K562 (cell line): ENCODE data around the gene CD69. TPM values are rescaled to one million over a fixed set of nuclear protein-coding genes. Genes with fewer than 3 reads are reported as not detected.
"Not testable (repeated sequence)": the region's sequence is repeated elsewhere in the genome, so short reads cannot be mapped to it uniquely, and the experiment has no call there.

Experiments
- ATAC-seq: fragments of 200-7000 bp; cut with Tn5 transposase; 3 replicates; pipeline ENCODE4 v1.9.1; 2020; ENCODE audit warnings: moderate library complexity
- BruUV-seq: library from RNA; stranded (reverse); fragments of 400-500 nt; replicated peaks from 2 replicates; lab custom pipeline; 2021; lab: Mats Ljungman, UMichigan
- CTCF ChIA-PET: fragments of 300-600 bp; formaldehyde crosslinking; extraction: SDS; loops from one replicate; lab custom pipeline; 2021; ENCODE audit warnings: low intra/inter-chr PET ratio; lab: Yijun Ruan, JAX
- POLR2A ChIA-PET: fragments of 300-600, 350-650 bp; sonication (Branson Sonifier 250); formaldehyde crosslinking; extraction: SDS; loops from one replicate; lab custom pipeline; 2021; ENCODE audit warnings: antibody characterized with exemption, inconsistent platforms; lab: Yijun Ruan, JAX
- DNase-seq, 4 experiments: peaks; one replicate each; pipeline versions ENCODE4 v3.0.0 to v3.0.0-alpha.2; 2011 to 2018; ENCODE audit warnings: low spot score in 3 of 4, mixed read lengths in 3 of 4; ENCODE audit errors: extremely low read depth in 1 of 4
- FAIRE-seq: peaks from 2 replicates; lab custom pipeline; 2011; peaks lifted over from hg19 to GRCh38; lab: Jason Lieb, UNC
- H2AFZ ChIP-seq: 2 replicates; pipeline ENCODE4 v1.6.0; 2011; ENCODE audit warnings: low read depth, low read length, control low read depth, inconsistent platforms
- H3K27ac ChIP-seq: fragments of 200-600 bp; 3 replicates; pipeline ENCODE4 v1.8.0; 2011; ENCODE audit warnings: low read depth, mild to moderate bottlenecking, control low read depth, inconsistent platforms, low read length, moderate library complexity, mixed read lengths; ENCODE audit errors: extremely low read depth
- H3K27me3 ChIP-seq, 2 experiments: fragments of 300-600 bp in 1 of 2; 2 replicates in 1 of 2; 3 replicates in 1 of 2; pipeline versions ENCODE4 v1.6.0 to v1.8.0; 2011; ENCODE audit warnings: inconsistent platforms in 2 of 2, low read length in 2 of 2, mild to moderate bottlenecking in 1 of 2, mixed read lengths in 1 of 2, moderate library complexity in 1 of 2; ENCODE audit not compliant: control insufficient read depth in 2 of 2, insufficient read depth in 2 of 2
- H3K36me3 ChIP-seq: fragments of 300-600 bp; 3 replicates; pipeline ENCODE4 v1.8.0; 2011; ENCODE audit warnings: mild to moderate bottlenecking, low read length, inconsistent platforms; ENCODE audit not compliant: control insufficient read depth, insufficient read depth
- H3K4me1 ChIP-seq, 2 experiments: fragments of 200-600 bp in 1 of 2; replicated peaks in 1 of 2; 2 replicates in 1 of 2; 3 replicates in 1 of 2; pipeline versions ENCODE4 v1.5.1 to v1.8.0; 2011; ENCODE audit warnings: inconsistent platforms in 2 of 2, low read length in 2 of 2, mild to moderate bottlenecking in 1 of 2, mixed read lengths in 1 of 2, moderate library complexity in 1 of 2; ENCODE audit not compliant: control insufficient read depth in 2 of 2, insufficient read depth in 2 of 2
- H3K4me2 ChIP-seq: 2 replicates; pipeline ENCODE4 v1.6.1; 2011; ENCODE audit warnings: low read length, control low read depth, inconsistent platforms, mixed read lengths; ENCODE audit not compliant: insufficient read depth
- H3K4me3 ChIP-seq: fragments of 200-600 bp; sonication (generic), shearing (Covaris generic); 2 replicates; pipeline ENCODE4 v1.5.1; 2016; ENCODE audit warnings: control low read depth, inconsistent platforms
- H3K79me2 ChIP-seq: fragments of 200-600 bp; 3 replicates; pipeline ENCODE4 v1.8.0; 2011; ENCODE audit warnings: low read length, inconsistent platforms; ENCODE audit not compliant: control insufficient read depth, insufficient read depth
- H3K9ac ChIP-seq, 2 experiments: 2 replicates each; pipeline versions ENCODE4 v1.6.0 to v1.6.1; 2011; ENCODE audit warnings: low read depth in 2 of 2, low read length in 2 of 2, control low read depth in 1 of 2, inconsistent platforms in 1 of 2, mild to moderate bottlenecking in 1 of 2, mixed read lengths in 1 of 2; ENCODE audit not compliant: insufficient read depth in 1 of 2
- H3K9me1 ChIP-seq: one replicate; pipeline ENCODE4 v1.6.0; 2011; ENCODE audit warnings: inconsistent platforms, mild to moderate bottlenecking, low read length, moderate library complexity; ENCODE audit not compliant: control insufficient read depth, insufficient read depth
- H3K9me3 ChIP-seq: replicated peaks from 2 replicates; pipeline ENCODE4 v1.5.1; 2011; ENCODE audit warnings: low read depth, low read length, inconsistent platforms; ENCODE audit not compliant: control insufficient read depth, insufficient read depth
- H4K20me1 ChIP-seq: replicated peaks from 2 replicates; pipeline ENCODE4 v1.6.1; 2011; ENCODE audit warnings: low read length, inconsistent platforms, mixed read lengths; ENCODE audit not compliant: control insufficient read depth, insufficient read depth
- AFF4 ChIP-seq: sonication (generic); formaldehyde crosslinking; IDR thresholded peaks from 2 replicates; pipeline ENCODE4 v1.8.0; 2023; ENCODE audit warnings: mild to moderate bottlenecking, missing genetic modification reagents
- CXXC5 ChIP-seq: fragments of 250-450 bp; sonication (Bioruptor Pico); IDR thresholded peaks from 2 replicates; pipeline ENCODE4 v1.8.0; 2022; ENCODE audit warnings: inconsistent platforms, mild to moderate bottlenecking, moderate library complexity
- E2F3 ChIP-seq: fragments of 250-450 bp; sonication (Bioruptor Pico); IDR thresholded peaks from 2 replicates; pipeline ENCODE4 v1.4.0; 2020; ENCODE audit warnings: mild to moderate bottlenecking
- ELF1 ChIP-seq: fragments of 200-800 bp; sonication (Bioruptor generic); IDR thresholded peaks from 2 replicates; pipeline ENCODE4 v1.6.1; 2016; ENCODE audit warnings: missing genetic modification characterization, missing compliant biosample characterization
- GABPB1 ChIP-seq: sonication (generic); formaldehyde crosslinking; IDR thresholded peaks from 2 replicates; pipeline ENCODE4 v1.8.0; 2022; ENCODE audit warnings: mild to moderate bottlenecking, missing genetic modification reagents
- NRF1 ChIP-seq, 2 experiments: fragments of 450-650 bp; IDR thresholded peaks in 1 of 2; conservative IDR thresholded peaks in 1 of 2; 2 replicates each; pipeline ENCODE4 v1.6.1; 2014; ENCODE audit warnings: mild to moderate bottlenecking in 2 of 2
- PHF20 ChIP-seq: fragments of 450-650 bp; IDR thresholded peaks from 2 replicates; pipeline ENCODE4 v1.6.1; 2018; ENCODE audit not compliant: partially characterized antibody
- POLR2A ChIP-seq: fragments of 450-650 bp; conservative IDR thresholded peaks from 2 replicates; pipeline ENCODE4 v1.6.1; 2016
- POLR2AphosphoS5 ChIP-seq: IDR thresholded peaks from 2 replicates; pipeline ENCODE4 v1.6.1; 2011; ENCODE audit warnings: mild to moderate bottlenecking, low read depth, low read length, moderate library complexity; ENCODE audit not compliant: control insufficient read depth, insufficient read depth
- POLR2G ChIP-seq: fragments of 200-400 bp; formaldehyde crosslinking; IDR thresholded peaks from 2 replicates; pipeline ENCODE4 v1.6.1; 2017; ENCODE audit warnings: low read depth, mild to moderate bottlenecking, antibody characterized with exemption, low read length, moderate library complexity
- SUPT5H ChIP-seq: fragments of 450-650 bp; IDR thresholded peaks from 2 replicates; pipeline ENCODE4 v1.6.1; 2016
- THAP12 ChIP-seq: fragments of 250-450 bp; sonication (Bioruptor Pico); IDR thresholded peaks from 2 replicates; pipeline ENCODE4 v1.9.0; 2021; ENCODE audit warnings: mild to moderate bottlenecking, inconsistent platforms
- VEZF1 ChIP-seq: fragments of 200-800 bp; sonication (Bioruptor generic); IDR thresholded peaks from 2 replicates; pipeline ENCODE4 v1.6.1; 2017; ENCODE audit warnings: missing genetic modification characterization, missing compliant biosample characterization
- ZFX ChIP-seq: sonication (generic); formaldehyde crosslinking; IDR thresholded peaks from 2 replicates; pipeline ENCODE4 v1.8.0; 2022; ENCODE audit warnings: mild to moderate bottlenecking, missing genetic modification reagents, moderate library complexity
- WGBS: fragments of 100-300 bp; shearing (Covaris generic); methylation state at CpG from one replicate; pipeline ENCODE4 v1.1.6; 2016; ENCODE audit warnings: low coverage, mixed read lengths; ENCODE audit not compliant: insufficient coverage; ENCODE audit errors: missing lambda C conversion rate; 5-methylcytosine and 5-hydroxymethylcytosine counted together
- in situ Hi-C: fragments of 300-500 bp; cut with MboI; formaldehyde crosslinking; loops from 4 replicates; pipeline ENCODE4 v1.15.0; 2018; ENCODE audit warnings: inconsistent platforms, mixed read lengths
- intact Hi-C: fragments of 100-400 bp; cut with micrococcal nuclease; formaldehyde crosslinking; loops from 2 replicates; pipeline ENCODE4 v1.14.2; 2022
- polyA plus RNA-seq, 8 experiments: library from polyadenylated mRNA; depleted of rRNA in 4 of 8; stranded (reverse) in 5 of 8; unstranded in 3 of 8; fragments of >200 nt; fragmentation: Nextera tagmentation in 2 of 8; fragmentation: Illumina TruSeq in 1 of 8; extraction: Ambion mirVana in 2 of 8; extraction: Trizol in 1 of 8; gene quantifications; 2 replicates each; pipeline versions ENCODE4 v1.2.1 to v1.2.3, GENCODE V29; 2011 to 2014; ENCODE audit warnings: inconsistent platforms in 1 of 8, missing spikeins in 1 of 8
- total RNA-seq, 7 experiments: library from RNA; depleted of rRNA in 6 of 7; stranded (reverse); fragments of >200 nt in 6 of 7; fragmentation: Illumina TruSeq in 2 of 7; extraction: Trizol in 2 of 7; gene quantifications; 2 replicates each; pipeline versions ENCODE4 v1.2.1 to v1.2.3, GENCODE V29; 2011 to 2021; ENCODE audit warnings: low replicate concordance in 1 of 7

CD69 gene
- total and polyA plus RNA-seq, 9 of the 15 experiments (the other 6 are each of a cell fraction or from before 2014, with no cell fraction given): 11.7 to 243 (median 54.4) TPM

- H3K79me2 ChIP-seq, FAIRE-seq, BruUV-seq, H4K20me1 ChIP-seq, CTCF ChIA-PET, H3K9me3 ChIP-seq, H3K9me1 ChIP-seq, H3K36me3 ChIP-seq, H3K27me3 ChIP-seq: not testable (repeated sequence)
- intact Hi-C loops: loop anchor here (5.0 to 10.0 kb wide), 2 partner anchors 92 to 265 kb away; no protein-coding TSS in a partner anchor
- Histone ChIP-seq H3K9ac (peak overlapping the region; percentile 58 to 87), H3K4me3 (peak overlapping the region; percentile 44), H3K4me1 (peaks cover 9 to 12% of the 10 kb centered on the region in 2 experiments), H3K4me2 (peak overlapping the region; percentile 78), H3K27ac (peak overlapping the region; percentile 88), H2AFZ (peak overlapping the region; percentile 93)
- in situ Hi-C loops: loop anchor here (5.0 to 10.0 kb wide), 2 partner anchors 185 to 268 kb away; no protein-coding TSS in a partner anchor
- peak in 1 of 4 experiments; percentile 72 for DNase-seq
- POLR2A ChIA-PET: interaction anchor here (0.6 to 1.0 kb wide), 2 partner anchors 21 to 37 kb away, joined by 3 to 4 read pairs; partner anchors contain the start of gene CD69
- WGBS: 8% methylated on average over 16 of the region's 54 CpGs
- peak; percentile 81 for ATAC-seq
- peak; percentile 73 for TF ChIP-seq ZFX (CRISPR knock-in tag)
- peak; percentile 47; the same call in 1 of the 2 replicates for TF ChIP-seq GABPB1
- TF ChIP-seq PHF20: peak; percentile 47
- 0 out of 2 replicates have a peak, but pooled peaks have one; percentile 47 for TF ChIP-seq E2F3
- TF ChIP-seq POLR2G: peak; percentile 75
- TF ChIP-seq CXXC5 (CRISPR knock-in tag): peak; percentile 70
- 0 out of 2 replicates have a peak, but pooled peaks have one; percentile 62 for TF ChIP-seq POLR2A
- 0 out of 2 replicates have a peak, but pooled peaks have one; percentile 11 for TF ChIP-seq THAP12 (CRISPR knock-in tag)
- TF ChIP-seq POLR2AphosphoS5: 0 out of 2 replicates have a peak, but pooled peaks have one; percentile 7
- TF ChIP-seq SUPT5H: peak; percentile 56
- TF ChIP-seq AFF4: 0 out of 2 replicates have a peak, but pooled peaks have one; percentile 37
- TF ChIP-seq NRF1 (conservative IDR thresholded peaks at IDR 0.05 in 1 of 2, IDR thresholded peaks at IDR 0.05 in 1 of 2): peak; percentile 78 to 81
- TF ChIP-seq ELF1 (tag): peak; percentile 44; the same call in 1 of the 2 replicates
- peak; percentile 80 for TF ChIP-seq VEZF1
Observed at GRCh38 chr12:9739404-9740105, 21.1 kb downstream of the CD69 start.
